Inflammatory macrophage treated with lipopolysaccharide for 1 hour (primary cell): ENCODE data around the gene COX8A.
"Not testable (repeated sequence)": the region's sequence is repeated elsewhere in the genome, so short reads cannot be mapped to it uniquely, and the experiment has no call there.

Source experiments
- DNase-seq, 2 donors: peaks; one replicate each; pipeline ENCODE4 v3.0.0-alpha.2; 2020 to 2022

Gene COX8A

GRCh38 chr11:63970902-63971301 is 3.5 kb upstream of the COX8A start:
- DNase-seq: peak; percentile 42 to 48

GRCh38 chr11:63973912-63974258 is 535 bp upstream of the COX8A start:
- not testable (repeated sequence) for DNase-seq

DNA sequence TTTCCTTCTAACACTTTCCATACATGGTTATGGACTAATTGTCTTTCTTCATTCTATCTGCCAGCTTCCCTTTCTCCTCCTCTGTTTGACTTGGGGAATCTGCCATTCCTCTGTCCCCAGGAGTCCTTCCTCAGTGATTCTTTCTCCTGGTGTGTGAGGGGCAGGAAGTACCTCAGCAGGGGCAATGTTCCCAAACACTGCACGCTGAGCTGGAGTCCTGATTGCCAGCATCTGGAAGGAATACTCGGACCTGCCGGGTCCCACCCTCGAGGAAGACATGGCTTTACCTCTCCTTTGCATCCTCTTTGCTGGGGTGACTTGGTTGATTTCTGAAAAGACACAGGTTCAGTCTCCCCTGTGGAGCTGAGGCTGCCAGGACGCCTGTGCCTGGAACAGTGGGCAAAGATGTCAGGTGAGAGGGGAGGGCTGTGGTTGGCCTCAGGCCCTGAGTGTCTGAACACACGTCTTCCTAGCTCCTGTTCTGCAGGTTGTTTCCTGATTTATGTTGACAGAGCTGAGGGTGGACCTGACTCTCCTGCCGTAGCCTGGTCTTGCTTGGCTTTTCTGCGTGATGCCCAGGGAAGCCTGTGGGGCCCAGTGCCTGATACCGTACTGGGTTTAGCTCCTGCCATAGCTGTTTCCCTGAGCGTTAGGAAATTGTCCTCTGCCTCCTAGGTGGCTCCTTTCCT is 4.3 kb downstream of the COX8A start:
- no peak for DNase-seq

DNA sequence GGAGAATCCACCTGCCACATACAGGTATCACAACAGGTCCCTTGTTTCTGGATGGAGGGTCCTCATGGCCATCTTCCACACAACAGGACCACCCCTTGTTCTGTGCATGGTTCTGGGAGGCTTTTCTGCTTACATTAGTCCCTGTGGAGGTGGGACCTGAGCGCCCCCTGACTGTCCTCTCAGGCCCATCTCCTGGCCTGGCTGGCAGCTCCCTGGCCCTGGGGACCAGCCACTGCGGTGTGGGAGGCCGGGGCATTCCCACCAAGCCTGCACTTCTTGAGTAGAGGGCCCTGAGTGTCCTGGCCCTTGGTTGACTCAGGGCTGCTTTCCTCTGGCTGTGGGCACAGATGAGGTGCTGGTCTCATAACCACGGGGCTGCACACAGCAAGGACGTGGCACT is 5.0 kb downstream of the COX8A start:
- DNase-seq: no peak

- DNase-seq: peak in 1 of 2 donors; percentile 34
Observed at GRCh38 chr11:63985812-63986155, 11.4 kb downstream of the COX8A start.

DNA sequence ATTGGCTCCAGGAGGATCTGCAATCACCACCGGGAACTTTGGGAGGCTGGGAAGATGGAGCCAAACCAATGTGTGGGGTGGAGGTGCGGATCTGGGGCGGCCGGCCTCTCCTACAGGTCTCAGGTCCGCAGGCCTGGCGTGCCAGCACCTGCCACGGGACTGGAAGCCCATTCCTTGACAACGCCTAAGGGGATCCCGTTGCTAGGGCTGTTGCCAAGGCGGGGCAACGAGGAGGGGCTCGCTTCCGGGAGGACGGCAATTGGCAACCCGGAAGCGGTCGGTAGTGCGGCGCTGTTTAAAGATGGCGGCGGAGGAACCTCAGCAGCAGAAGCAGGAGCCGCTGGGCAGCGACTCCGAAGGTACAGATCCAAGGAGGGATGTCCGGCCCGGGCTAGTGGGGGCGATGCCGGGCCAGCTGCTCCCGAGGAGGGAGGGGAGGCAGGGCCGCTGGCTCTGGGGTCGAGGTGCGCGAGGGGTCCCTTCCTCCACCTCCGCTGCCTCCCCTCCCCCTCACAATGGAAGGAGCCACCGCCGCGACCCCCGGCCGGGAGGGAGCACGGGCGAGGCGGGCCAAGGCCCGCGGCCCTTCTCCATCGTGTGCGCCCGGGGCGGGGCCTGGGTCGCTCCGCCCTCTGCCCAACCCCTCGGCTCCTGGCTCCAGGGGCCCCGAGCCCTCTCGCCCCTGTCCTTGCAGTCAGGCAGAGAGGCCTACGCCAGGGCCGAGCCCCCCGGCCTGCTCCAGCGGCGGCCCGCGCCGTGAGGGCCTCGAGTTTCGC is 11.9 kb downstream of the COX8A start, which contains the start of gene OTUB1:
OTUB1 (plus strand) TSS at position 283 of the 776 bp plus-strand sequence; CDS start at position 302, 19 bp downstream.
- DNase-seq: peak; percentile 81 to 85

- DNase-seq: no peak
Observed at GRCh38 chr11:63986932-63987513, 12.6 kb downstream of the COX8A start.

DNA sequence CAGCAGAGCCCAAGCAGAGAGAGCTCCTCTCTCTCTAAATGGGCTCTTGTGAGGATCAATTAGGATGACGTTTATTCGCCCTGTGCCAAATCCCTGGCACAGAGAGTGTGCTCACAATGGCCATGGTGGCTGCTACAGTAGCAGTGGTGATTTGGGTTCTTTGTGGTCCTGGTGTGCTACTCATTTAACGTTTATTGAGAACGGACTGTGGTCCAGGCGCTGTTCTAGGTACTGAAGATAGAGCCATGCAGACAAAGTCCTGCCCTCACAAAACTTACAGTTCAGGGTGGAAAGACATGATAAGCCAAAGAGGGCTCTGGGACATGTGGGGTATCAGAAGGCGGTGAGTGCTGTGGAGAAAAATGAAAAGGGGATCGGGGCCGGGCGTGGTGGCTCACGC is 17.1 kb downstream of the COX8A start:
- DNase-seq: no peak

GRCh38 chr11:63993100-63993499 is 18.7 kb downstream of the COX8A start:
- no peak for DNase-seq

DNA sequence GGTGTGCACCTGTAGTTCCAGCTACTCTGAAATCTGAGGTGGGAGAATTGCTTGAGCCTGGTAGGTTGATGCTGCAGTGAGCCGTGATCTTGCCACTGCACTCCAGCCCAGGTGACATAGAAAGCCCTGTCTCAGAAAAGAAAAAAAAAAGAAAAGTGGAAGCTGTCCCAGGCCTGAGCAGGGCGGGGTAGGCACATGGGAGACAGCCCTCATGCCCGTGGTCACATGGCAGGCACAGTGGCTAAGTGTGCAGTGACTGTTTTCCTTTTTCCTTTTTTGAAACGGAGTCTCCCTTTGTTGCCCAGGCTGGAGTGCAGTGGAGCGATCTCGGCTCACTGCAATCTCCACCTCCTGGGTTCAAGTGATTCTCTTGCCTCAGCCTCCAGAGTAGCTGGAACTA is 19.6 kb downstream of the COX8A start:
- peak; percentile 42 to 47 for DNase-seq

DNA sequence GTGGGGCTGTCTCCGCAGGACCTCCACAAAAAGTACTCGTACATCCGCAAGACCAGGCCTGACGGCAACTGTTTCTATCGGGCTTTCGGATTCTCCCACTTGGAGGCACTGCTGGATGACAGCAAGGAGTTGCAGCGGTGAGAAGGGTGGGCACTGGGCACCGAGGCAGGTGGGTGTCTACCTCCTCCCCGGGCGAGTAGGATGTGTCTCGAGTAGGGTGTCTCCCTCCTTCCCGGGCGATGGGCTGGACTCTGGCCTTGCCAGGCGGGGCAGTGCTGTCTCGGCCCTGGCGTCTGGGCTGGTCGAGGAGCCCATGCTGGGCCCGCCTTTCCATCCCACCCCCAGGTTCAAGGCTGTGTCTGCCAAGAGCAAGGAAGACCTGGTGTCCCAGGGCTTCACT is 22.1 kb downstream of the COX8A start:
- DNase-seq: no peak

- no peak for DNase-seq
Observed at GRCh38 chr11:63997104-63997700, 22.8 kb downstream of the COX8A start.

- DNase-seq: no peak
Observed at GRCh38 chr11:63997801-63998337, 23.4 kb downstream of the COX8A start.

DNA sequence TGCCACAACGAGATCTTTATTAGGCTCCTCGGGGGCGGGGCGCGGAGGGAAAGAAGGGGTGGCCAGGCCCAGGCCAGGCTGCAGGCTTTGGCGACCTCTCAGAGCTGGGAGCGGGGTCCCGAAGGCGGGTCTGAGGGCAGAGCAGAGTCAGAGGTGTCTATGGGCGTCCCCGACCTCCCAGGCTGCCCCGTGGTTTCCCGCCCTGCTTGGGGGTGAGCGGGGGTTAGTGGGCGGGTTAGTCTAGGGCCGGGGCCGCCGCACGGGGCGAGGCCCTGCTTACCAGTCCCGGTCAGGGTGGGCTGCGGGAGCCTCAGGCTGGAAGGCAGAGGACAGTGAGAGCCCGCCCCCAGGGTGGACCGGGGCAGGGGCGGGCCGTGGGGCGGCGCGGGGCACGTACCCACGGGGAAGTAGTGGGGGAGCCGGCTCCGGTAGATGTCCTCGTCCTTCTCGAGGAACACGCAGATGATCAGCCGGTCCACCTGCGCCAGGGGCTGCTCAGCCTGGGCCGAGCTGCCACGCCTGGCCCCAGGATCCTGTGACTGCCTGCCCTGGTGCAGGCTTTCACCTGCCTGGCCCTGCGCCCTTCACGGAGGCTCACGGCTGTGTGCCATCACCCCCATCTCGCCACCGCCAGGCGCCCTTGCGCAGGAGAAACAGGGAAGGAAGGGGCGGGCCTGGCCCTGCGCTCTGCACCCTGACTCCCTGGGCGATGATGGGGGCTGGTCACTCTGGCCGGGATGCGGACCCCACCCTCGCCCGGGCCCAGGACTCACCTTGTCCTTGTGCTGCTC is 24.3 kb downstream of the COX8A start:
- peak in 1 of 2 donors; percentile 39 for DNase-seq

DNA sequence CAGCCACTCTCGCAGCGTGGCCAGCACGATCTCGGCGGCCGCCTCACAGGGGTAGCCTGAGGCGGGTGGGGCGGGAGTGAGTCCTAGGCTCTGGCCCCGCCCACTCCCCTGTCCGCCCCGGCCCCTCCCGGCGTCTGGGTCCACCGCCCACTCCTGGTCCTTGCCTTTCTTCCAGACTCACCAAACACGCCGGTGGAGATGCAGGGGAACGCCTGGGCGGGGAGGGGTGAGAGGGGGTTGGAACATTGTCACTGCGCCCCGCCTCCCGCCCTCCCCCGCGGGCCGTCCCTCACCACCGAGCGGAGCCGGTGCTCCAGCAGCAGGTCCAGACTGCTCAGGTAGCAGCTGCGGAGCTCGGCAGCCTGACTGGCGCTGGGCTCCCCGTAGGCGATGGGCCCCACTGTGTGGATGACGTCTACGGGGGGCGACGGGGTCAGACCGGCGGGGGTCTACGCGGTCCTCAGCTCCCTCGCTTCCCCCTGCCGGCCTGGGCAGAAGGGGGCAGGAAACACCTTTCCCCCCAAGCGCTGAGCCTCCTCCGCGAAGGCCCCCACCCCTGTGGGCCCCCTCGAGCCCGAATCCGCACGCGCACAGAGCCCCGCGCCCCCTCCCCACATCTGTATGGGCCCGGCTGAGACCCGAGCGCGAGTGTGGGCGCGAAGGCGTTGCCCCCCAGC is 25.1 kb downstream of the COX8A start:
- peak; percentile 44 to 48 for DNase-seq

DNA sequence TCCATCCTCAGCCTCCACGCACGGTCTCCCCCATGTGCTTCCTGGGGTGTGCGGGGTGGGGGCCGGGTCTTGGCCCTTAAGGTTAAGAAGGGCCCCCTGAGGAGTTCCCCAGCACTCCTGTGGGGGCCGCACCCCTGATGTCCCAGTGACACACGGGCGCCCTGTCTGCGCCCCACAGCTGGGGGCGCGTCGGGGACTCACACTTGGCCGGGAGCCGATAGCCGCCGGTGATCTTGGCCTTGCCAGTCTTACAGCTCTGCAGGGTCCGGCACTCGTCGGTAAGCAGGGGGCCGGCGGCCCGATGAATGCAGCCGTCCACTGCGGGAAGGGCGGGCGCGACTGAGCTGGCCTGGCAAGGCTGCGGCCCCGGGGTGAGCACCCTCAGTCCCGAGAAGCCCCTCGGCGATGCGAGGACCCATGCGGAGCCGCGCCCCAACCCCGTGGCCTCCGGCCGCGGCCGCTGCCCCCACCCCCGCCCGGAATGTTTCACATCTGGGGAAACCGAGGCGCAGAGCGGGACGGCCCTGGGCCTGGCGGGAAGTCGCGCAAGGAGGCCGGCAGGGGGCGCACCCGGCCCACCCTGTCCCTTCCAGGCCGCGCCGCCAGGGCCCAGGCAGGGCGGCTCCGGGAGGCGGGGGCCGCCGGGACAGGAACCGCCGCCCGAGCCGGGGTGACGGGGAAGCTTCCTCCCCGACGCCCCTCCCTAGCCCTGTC is 25.8 kb downstream of the COX8A start:
- DNase-seq: peak; percentile 56 to 85

GRCh38 chr11:64000740-64001483 is 26.5 kb downstream of the COX8A start:
- DNase-seq: no peak

DNA sequence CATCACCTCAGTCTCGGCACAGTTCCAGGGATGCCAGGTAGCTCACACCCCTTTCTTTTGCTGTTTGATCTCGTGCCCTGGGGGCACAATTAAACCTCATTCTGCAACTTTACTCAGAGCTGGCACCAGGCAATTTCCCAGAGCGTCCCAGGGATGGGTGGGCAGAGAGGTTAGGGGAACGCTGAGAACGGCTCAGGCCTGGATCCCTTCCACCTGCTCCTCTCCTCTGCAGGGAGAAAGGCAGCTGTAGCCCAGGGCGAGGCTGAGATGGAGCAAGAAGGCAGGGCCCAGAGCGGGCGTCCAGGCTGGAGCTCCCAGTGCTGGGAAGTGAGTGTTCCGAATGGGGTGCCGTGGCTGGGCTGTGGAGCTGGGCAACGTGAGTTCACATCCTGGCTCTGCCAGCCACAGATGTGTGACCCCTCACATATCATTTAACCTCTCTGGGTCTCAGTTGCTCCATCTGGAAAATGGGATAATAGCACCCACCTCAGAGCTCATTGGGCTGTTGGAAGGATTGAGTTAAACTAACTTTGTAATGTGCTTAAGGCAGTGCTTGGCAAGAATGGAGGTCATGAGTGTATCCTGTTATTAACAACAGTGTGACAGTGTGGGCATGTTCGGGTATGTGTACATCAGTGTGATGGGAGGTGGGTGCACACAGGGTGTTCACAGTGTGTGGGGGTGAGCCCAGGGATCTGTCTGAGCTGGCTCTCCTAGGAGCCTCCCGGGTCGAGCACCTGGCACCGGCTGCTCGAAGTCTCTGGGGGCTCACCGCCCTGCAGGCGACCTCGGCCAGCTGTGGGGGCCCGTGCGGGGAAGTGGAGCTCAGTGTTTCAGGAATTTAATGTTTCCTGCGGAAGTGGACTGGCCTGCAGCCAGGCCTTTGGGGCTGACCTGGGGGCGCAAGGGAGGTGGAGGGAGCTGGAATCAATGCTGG is 27.3 kb downstream of the COX8A start:
- DNase-seq: peak in 1 of 2 donors; percentile 15
